Spleen (tissue), 7 donors: ENCODE measurements around the gene NUDT5.

Source experiments
- POLR2A ChIP-seq, 3 donors: fragments of 450-650 bp; IDR thresholded peaks; one replicate each; pipeline ENCODE4 v1.5.1; 2017; ENCODE audit warnings: antibody characterized with exemption in 3 of 3, mild to moderate bottlenecking in 1 of 3
- POLR2AphosphoS5 ChIP-seq, 3 donors: sonication (generic); formaldehyde crosslinking; IDR thresholded peaks; one replicate each; pipeline ENCODE4 v1.5.1; 2017; ENCODE audit warnings: antibody characterized with exemption in 3 of 3
- TF ChIP-seq, protein P1 (sequence below), 11 experiments: fragments of 200-600 bp in 7 of 11; fragments of 450-650 bp in 4 of 11; sonication (generic) in 4 of 11; IDR thresholded peaks in 8 of 11; conservative IDR thresholded peaks in 3 of 11; 1 replicate in 7 of 11; 2 replicates in 4 of 11; pipeline versions ENCODE4 v1.4.0 to v1.8.0; 2016 to 2021; ENCODE audit warnings: antibody characterized with exemption in 11 of 11, inconsistent platforms in 4 of 11, mild to moderate bottlenecking in 1 of 11
- donor health status: DM: no; HTN: no; CAD: no; lungs with moderate emphysema.
- donor health status: DM: no; HTN: no; CAD: no.
- donor health status: DM: no; HTN: no; CAD: no.

DNA sequence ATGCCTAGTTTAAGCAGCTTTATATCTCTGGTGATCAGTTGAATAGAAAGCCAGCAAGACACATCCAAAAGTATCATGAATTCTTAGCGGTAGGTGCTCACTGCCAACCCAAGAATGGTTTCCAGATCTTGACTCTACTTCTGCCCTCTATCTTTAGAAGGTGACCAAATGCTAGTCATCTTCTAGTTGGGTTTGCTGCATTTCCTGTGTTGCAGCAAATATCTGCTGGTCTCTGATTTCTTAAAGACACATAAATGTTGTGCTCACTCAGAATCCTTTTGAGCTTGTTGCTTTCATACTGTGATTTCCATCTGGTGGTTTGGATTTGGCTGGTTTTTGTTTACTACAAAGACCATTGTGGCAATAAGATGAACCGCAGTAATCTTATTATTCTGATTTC is 2.5 kb upstream of the NUDT5 start:
- TF ChIP-seq POLR2A (IDR thresholded peaks at IDR 0.05) (no peak), POLR2AphosphoS5 (IDR thresholded peaks at IDR 0.05) (no peak)
- TF ChIP-seq, protein P1, sequence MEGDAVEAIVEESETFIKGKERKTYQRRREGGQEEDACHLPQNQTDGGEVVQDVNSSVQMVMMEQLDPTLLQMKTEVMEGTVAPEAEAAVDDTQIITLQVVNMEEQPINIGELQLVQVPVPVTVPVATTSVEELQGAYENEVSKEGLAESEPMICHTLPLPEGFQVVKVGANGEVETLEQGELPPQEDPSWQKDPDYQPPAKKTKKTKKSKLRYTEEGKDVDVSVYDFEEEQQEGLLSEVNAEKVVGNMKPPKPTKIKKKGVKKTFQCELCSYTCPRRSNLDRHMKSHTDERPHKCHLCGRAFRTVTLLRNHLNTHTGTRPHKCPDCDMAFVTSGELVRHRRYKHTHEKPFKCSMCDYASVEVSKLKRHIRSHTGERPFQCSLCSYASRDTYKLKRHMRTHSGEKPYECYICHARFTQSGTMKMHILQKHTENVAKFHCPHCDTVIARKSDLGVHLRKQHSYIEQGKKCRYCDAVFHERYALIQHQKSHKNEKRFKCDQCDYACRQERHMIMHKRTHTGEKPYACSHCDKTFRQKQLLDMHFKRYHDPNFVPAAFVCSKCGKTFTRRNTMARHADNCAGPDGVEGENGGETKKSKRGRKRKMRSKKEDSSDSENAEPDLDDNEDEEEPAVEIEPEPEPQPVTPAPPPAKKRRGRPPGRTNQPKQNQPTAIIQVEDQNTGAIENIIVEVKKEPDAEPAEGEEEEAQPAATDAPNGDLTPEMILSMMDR (IDR thresholded peaks at IDR 0.05 in 8 of 11, conservative IDR thresholded peaks at IDR 0.05 in 3 of 11), result no peak
